ENCODE results near the gene POLE4.

POLE4 gene

DNA sequence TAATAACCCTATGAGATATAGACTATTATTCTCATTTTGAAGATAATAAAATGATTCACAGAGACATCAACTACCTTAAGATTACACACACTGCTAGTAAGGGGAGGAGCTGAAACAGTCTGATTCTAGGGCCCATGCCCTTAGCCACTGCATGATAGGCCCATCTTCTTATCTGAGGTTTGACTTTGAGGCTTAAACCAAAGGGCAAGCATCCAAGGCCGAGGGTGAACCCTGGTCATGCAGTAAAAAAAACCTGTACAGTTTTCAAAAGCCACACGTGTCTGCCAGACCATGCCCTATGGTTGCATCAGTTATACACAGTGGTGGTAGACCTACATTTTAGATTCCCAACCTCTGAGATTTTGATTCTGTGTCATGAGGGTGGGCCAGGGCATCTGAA, 44.8 kb downstream of the POLE4 start:
- DNase-seq = no peak

DNA sequence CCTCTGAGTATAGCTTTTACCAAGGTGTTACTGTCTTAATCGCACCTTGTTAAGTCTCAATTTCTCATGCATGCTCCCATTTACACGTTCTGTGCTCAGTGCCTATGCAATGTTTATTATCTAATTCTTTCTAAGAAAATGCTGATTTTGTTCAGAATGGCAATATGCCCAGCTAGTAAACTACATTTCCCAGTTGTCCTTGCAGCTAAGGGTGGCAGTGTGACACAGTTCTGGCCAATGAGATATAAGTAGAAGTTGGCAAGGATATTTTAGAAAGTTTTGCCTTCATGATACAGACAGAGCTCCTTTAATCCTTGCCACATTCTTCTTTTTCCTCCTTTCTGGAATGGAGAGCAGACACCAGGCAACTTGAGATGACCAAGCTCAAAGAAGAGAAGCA, 45.3 kb downstream of the POLE4 start:
- no peak for DNase-seq

DNA sequence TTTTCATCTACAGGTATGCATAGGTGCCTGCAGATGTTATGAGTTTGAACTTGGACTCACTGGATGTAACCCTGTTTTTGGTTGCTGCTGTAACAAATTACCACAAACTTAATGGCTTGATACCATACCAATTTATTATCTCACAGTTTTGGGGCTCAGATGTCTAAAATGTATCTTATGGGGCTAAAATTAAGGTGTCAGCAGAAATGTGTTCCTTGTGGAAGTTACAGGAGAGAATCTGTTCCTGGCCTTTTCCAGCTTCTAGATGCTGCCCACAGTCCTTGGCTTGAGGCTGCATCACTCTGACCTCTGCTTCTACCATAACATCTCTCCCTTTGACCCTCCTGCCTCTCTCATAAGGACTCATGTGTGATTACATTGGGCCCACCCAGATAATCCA, 47.6 kb downstream of the POLE4 start:
- no peak for DNase-seq

DNA sequence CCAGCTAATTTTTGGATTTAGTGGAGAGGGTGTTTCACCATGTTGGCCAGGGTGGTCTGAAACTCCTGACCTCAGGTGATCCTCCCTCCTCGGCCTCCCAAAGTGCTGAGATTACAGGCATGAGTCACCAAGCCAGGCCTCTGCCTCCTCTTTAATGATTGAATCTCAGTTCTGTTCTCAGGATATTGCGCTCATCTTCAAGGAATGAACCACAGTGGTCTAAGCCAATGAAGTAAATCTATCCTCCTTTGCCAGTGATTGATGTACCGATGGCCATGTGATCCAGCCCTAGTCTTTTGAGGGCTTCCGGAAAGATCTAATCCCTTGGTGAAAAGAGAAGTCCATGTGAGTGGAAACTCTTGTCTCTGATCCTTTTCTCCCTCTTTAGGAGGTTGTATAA, 48.6 kb downstream of the POLE4 start:
- no peak for DNase-seq

DNA sequence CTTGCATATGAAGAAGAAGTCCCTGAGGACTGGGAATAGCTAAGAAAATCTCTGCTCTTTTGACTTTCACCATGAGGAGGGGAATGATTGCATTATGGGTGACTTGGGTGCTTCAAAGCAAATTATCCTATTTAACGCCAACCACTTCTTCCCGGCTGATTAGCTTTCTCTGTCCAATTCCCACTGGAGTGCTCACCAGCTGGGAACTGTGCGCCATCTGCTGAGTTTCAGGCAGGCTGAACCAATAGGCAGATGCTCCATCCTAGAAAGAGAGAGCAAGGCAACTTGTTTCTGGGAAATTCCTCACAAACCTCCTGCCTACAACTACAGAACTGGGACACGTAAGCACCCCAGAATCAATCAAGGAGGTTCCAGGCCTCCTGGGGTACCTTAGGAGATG, 49.4 kb downstream of the POLE4 start:
- no peak for DNase-seq

DNA sequence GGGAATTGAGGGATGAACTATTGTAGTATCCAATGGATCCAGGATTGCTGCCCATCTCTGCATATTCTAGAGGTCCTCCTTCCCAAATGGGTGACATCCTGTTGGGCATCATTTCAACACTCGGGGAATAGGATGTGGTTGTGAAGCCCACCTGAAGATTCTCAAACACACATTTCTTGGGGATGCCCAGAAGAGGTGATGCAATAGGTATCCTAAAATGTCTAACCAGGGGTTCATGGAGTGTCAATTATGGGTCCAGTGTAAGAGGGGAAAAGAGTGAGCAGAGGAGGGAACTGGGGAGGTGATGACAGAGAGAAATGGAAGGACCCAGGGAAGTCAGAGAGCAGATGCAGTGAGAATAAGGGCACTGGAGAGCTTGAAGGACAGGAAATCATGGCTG, 52.1 kb downstream of the POLE4 start:
- DNase-seq = no peak

DNA sequence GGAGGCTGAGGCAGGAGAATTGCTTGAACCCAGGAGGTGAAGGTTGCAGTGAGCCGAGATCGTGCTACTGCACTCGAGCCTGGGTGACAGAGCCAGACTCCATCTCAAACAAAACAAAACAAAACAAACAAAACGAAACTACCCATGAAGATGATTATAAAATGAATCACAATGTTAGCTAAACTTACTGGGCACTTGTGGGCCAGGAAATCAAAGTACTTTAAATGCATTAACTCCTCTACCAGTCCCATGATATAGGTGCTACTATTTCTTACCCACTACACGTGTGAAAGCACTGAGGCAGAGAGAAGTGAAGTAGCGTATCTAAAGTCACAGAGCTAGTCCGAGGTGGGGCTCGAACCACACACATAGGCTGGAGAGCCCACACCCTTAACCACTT, 53.6 kb downstream of the POLE4 start:
- DNase-seq = no peak

DNA sequence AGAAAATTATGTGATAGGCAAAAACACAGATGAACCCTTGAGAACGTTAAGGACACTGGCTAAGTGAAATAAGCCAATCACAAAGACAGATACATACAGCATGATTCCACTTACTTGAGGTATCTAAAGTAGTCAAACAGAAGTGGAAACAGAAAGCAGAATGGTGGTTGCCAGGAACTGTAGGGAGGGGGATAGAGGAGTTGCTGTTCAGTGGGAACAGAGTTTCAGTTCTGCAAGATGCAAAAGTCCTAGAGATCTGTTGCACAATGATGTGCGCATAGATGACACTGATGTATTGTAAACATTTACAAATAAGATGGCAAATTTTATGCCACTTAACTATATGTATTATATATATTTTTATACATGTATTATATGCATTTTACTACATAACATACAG, 59.7 kb downstream of the POLE4 start:
- no peak for DNase-seq
